Brain microvascular endothelial cell (primary cell): ENCODE measurements around the gene APBB1IP.

Source experiments
- DNase-seq: peaks from one replicate; pipeline ENCODE4 v3.0.0-alpha.2; 2020
- H3K27ac ChIP-seq: fragments of 250-450 bp; sonication (Bioruptor Pico); 2 replicates; pipeline ENCODE4 v1.5.1; 2020; ENCODE audit warnings: mild to moderate bottlenecking, moderate library complexity
- H3K27me3 ChIP-seq: fragments of 250-450 bp; sonication (Bioruptor Pico); replicated peaks from 2 replicates; pipeline ENCODE4 v1.5.1; 2020; ENCODE audit warnings: mild to moderate bottlenecking
- H3K36me3 ChIP-seq: fragments of 250-450 bp; sonication (Bioruptor Pico); replicated peaks from 2 replicates; pipeline ENCODE4 v1.5.1; 2020; ENCODE audit warnings: mild to moderate bottlenecking
- H3K4me3 ChIP-seq: 2 replicates; pipeline ENCODE4 v1.5.1; 2011; ENCODE audit warnings: low read depth, mild to moderate bottlenecking, control low read depth, low read length, moderate library complexity
- in situ Hi-C: cut with HindIII; loops from 2 replicates; pipeline ENCODE4 v1.10.0; 2017; ENCODE audit warnings: low sequenced_read_pairs, low pct_ligation_motif_present
- TF ChIP-seq, protein P1 (sequence below): IDR thresholded peaks from 2 replicates; pipeline ENCODE4 v1.5.1; 2011; ENCODE audit warnings: low read depth, mild to moderate bottlenecking, moderate library complexity, low read length, control low read depth, inconsistent platforms; ENCODE audit errors: missing control alignments

Gene APBB1IP

GRCh38 chr10:26438534-26439341 lies 597 bp downstream of the APBB1IP start:
- no peak for DNase-seq
- in situ Hi-C loops, result no loop called here
- H3K27me3 ChIP-seq, result no peaks in the 10 kb centered on the region
- TF ChIP-seq, protein P1, sequence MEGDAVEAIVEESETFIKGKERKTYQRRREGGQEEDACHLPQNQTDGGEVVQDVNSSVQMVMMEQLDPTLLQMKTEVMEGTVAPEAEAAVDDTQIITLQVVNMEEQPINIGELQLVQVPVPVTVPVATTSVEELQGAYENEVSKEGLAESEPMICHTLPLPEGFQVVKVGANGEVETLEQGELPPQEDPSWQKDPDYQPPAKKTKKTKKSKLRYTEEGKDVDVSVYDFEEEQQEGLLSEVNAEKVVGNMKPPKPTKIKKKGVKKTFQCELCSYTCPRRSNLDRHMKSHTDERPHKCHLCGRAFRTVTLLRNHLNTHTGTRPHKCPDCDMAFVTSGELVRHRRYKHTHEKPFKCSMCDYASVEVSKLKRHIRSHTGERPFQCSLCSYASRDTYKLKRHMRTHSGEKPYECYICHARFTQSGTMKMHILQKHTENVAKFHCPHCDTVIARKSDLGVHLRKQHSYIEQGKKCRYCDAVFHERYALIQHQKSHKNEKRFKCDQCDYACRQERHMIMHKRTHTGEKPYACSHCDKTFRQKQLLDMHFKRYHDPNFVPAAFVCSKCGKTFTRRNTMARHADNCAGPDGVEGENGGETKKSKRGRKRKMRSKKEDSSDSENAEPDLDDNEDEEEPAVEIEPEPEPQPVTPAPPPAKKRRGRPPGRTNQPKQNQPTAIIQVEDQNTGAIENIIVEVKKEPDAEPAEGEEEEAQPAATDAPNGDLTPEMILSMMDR, result no peak
- H3K4me3 ChIP-seq, result peak overlapping the region; percentile 39
- H3K27ac ChIP-seq, result no peak overlapping the region
- H3K36me3 ChIP-seq, result no peaks in the 10 kb centered on the region

DNA sequence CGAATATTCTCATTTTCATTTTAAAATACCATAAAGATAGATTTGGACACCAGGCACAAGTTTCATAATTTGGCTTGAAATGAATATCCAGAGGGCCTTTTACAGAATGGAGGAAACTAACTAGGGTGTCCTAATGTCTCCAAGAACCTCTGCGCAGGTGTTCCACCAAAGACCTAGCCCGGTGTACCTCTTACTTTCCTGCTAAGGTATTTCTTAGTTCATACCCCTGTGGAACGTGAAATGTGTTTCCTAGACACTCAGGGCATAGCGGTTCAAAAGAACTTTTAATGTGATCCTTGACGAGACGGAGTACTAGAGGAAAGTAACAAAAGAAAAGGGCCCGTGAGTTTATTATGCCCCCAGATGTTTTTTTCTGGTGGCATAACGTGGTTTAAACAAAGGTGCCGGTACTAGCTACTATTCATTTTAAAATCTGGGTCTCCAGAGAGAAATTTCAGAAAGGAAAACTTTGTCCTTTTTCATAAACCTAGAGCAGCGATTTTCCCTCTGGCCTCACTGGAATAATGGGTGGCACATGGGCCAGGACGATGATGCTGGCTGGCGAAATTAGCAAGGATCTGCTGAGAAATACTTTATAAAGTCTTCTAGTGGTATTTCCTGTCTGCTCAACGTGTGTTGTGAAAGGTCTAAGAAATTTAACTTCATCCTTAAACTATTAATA lies 1.4 kb downstream of the APBB1IP start:
- TF ChIP-seq, protein P1, result no peak
- no peak overlapping the region for H3K4me3 ChIP-seq
- H3K27ac ChIP-seq, result no peak overlapping the region
- in situ Hi-C loops, result no loop called here
- H3K27me3 ChIP-seq, result no peaks in the 10 kb centered on the region
- no peak for DNase-seq
- H3K36me3 ChIP-seq, result no peaks in the 10 kb centered on the region

GRCh38 chr10:26440088-26440470 lies 1.9 kb downstream of the APBB1IP start:
- in situ Hi-C loops, result no loop called here
- no peaks in the 10 kb centered on the region for H3K27me3 ChIP-seq
- TF ChIP-seq, protein P1, result no peak
- H3K27ac ChIP-seq, result no peak overlapping the region
- no peak overlapping the region for H3K4me3 ChIP-seq
- no peaks in the 10 kb centered on the region for H3K36me3 ChIP-seq
- no peak for DNase-seq

DNA sequence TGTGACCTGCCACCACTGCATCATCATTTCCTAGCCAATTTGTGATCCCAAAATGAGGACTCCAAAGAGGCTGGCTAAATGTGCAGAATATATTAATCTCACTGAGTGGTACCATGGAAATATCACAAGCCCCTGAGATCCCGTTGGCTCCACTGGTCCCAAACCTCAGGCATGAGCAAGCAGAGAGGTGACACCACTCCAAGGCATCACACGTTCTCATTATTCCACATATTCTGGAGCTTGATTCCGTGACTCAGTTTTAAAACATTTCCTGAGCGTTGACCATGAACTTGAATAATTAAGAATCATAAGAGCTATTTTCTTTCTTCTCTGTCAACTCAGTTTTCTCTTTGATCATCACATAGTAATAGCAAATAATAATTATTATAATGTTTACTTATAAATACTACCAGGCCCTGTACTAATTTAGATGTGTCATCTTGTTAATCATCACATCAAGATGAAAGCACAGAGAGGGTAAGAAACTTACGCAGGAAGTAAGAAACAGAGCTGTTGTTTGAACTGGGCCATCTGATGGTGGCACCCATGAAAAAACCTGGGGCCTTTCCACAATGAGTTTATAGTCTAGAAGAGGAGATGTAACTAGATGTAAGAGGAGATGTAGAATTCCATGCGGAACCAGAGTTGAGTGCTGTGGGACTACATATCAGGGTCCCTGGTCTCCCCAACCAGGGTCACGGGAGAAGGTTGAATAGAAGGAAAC lies 3.5 kb downstream of the APBB1IP start:
- TF ChIP-seq, protein P1, result no peak
- H3K36me3 ChIP-seq, result no peaks in the 10 kb centered on the region
- H3K27ac ChIP-seq, result no peak overlapping the region
- in situ Hi-C loops, result no loop called here
- no peak overlapping the region for H3K4me3 ChIP-seq
- peak; percentile 9 for DNase-seq
- no peaks in the 10 kb centered on the region for H3K27me3 ChIP-seq

- DNase-seq, result no peak
- in situ Hi-C loops, result no loop called here
- Histone ChIP-seq H3K27ac (no peak overlapping the region), H3K4me3 (no peak overlapping the region), H3K36me3 (no peaks in the 10 kb centered on the region), H3K27me3 (no peaks in the 10 kb centered on the region)
- TF ChIP-seq, protein P1, result peak; percentile 21
Measured at GRCh38 chr10:26445411-26446031, 7.4 kb downstream of the APBB1IP start.
